HEK293 (cell line): ENCODE measurements around the gene ATP5F1D.

Source experiments
- KLF1 ChIP-seq: fragments of 450-650 bp; formaldehyde crosslinking; IDR thresholded peaks from 2 replicates; pipeline ENCODE4 v1.5.1; 2016; ENCODE audit warnings: missing biosample characterization, missing genetic modification characterization
- SP2 ChIP-seq: fragments of 450-650 bp; formaldehyde crosslinking; IDR thresholded peaks from 2 replicates; pipeline ENCODE4 v1.5.1; 2016; ENCODE audit warnings: missing biosample characterization, missing genetic modification characterization
- ZBTB1 ChIP-seq: fragments of 450-650 bp; formaldehyde crosslinking; IDR thresholded peaks from 2 replicates; pipeline ENCODE4 v1.5.1; 2016; ENCODE audit warnings: missing biosample characterization, missing genetic modification characterization
- ZBTB21 ChIP-seq: fragments of 450-650 bp; formaldehyde crosslinking; IDR thresholded peaks from 2 replicates; pipeline ENCODE4 v1.5.1; 2017; ENCODE audit warnings: missing biosample characterization, missing genetic modification characterization
- ZEB2 ChIP-seq: fragments of 450-650 bp; formaldehyde crosslinking; IDR thresholded peaks from 2 replicates; pipeline ENCODE4 v1.5.1; 2016; ENCODE audit warnings: missing biosample characterization, missing genetic modification characterization
- ZFP41 ChIP-seq: fragments of 450-650 bp; formaldehyde crosslinking; IDR thresholded peaks from 2 replicates; pipeline ENCODE4 v1.5.1; 2016; ENCODE audit warnings: missing biosample characterization, missing genetic modification characterization, borderline replicate concordance
- ZNF138 ChIP-seq: fragments of 450-650 bp; formaldehyde crosslinking; IDR thresholded peaks from 2 replicates; pipeline ENCODE4 v1.5.1; 2016; ENCODE audit warnings: missing biosample characterization, missing genetic modification characterization, borderline replicate concordance
- ZNF221 ChIP-seq: fragments of 450-650 bp; formaldehyde crosslinking; IDR thresholded peaks from 2 replicates; pipeline ENCODE4 v1.5.1; 2017; ENCODE audit warnings: missing biosample characterization, missing genetic modification characterization, borderline replicate concordance
- ZNF23 ChIP-seq: fragments of 450-650 bp; formaldehyde crosslinking; IDR thresholded peaks from 2 replicates; pipeline ENCODE4 v1.5.1; 2016; ENCODE audit warnings: missing biosample characterization, missing genetic modification characterization, borderline replicate concordance
- ZNF24 ChIP-seq: fragments of 450-650 bp; formaldehyde crosslinking; IDR thresholded peaks from 2 replicates; pipeline ENCODE4 v1.5.1; 2016; ENCODE audit warnings: missing biosample characterization, missing genetic modification characterization
- ZNF335 ChIP-seq: fragments of 450-650 bp; formaldehyde crosslinking; conservative IDR thresholded peaks from 2 replicates; pipeline ENCODE4 v1.5.1; 2016; ENCODE audit warnings: missing biosample characterization, missing genetic modification characterization
- ZNF391 ChIP-seq: fragments of 450-650 bp; formaldehyde crosslinking; IDR thresholded peaks from 2 replicates; pipeline ENCODE4 v1.5.1; 2016; ENCODE audit warnings: low read depth, missing biosample characterization, missing genetic modification characterization, borderline replicate concordance
- ZNF510 ChIP-seq: fragments of 450-650 bp; formaldehyde crosslinking; IDR thresholded peaks from 2 replicates; pipeline ENCODE4 v1.5.1; 2018; ENCODE audit warnings: mild to moderate bottlenecking, missing genetic modification characterization, missing biosample characterization; ENCODE audit not compliant: insufficient replicate concordance
- ZNF544 ChIP-seq: fragments of 450-650 bp; formaldehyde crosslinking; IDR thresholded peaks from 2 replicates; pipeline ENCODE4 v1.5.0; 2017; ENCODE audit warnings: missing biosample characterization, missing genetic modification characterization
- ZNF561 ChIP-seq: fragments of 450-650 bp; IDR thresholded peaks from 2 replicates; pipeline ENCODE4 v1.5.1; 2018; ENCODE audit warnings: missing biosample characterization, missing genetic modification characterization, borderline replicate concordance
- ZNF596 ChIP-seq: fragments of 450-650 bp; IDR thresholded peaks from 2 replicates; pipeline ENCODE4 v1.5.0; 2018; ENCODE audit warnings: missing biosample characterization, mild to moderate bottlenecking, missing genetic modification characterization, moderate library complexity
- ZNF621 ChIP-seq: fragments of 450-650 bp; formaldehyde crosslinking; IDR thresholded peaks from 2 replicates; pipeline ENCODE4 v1.5.1; 2017; ENCODE audit warnings: missing biosample characterization, missing genetic modification characterization
- ZNF629 ChIP-seq: fragments of 450-650 bp; formaldehyde crosslinking; IDR thresholded peaks from 2 replicates; pipeline ENCODE4 v1.5.1; 2017; ENCODE audit warnings: missing biosample characterization, missing genetic modification characterization
- ZNF843 ChIP-seq: fragments of 450-650 bp; formaldehyde crosslinking; IDR thresholded peaks from 2 replicates; pipeline ENCODE4 v1.5.1; 2016; ENCODE audit warnings: missing biosample characterization, missing genetic modification characterization
- TF ChIP-seq, protein P1 (sequence below): fragments of 450-650 bp; formaldehyde crosslinking; IDR thresholded peaks from 2 replicates; pipeline ENCODE4 v1.5.1; 2016; ENCODE audit warnings: missing biosample characterization, missing genetic modification characterization, low read depth
- TF ChIP-seq, protein P2 (sequence below): fragments of 450-650 bp; formaldehyde crosslinking; IDR thresholded peaks from 2 replicates; pipeline ENCODE4 v1.5.1; 2017; ENCODE audit warnings: missing biosample characterization, missing genetic modification characterization
- TF ChIP-seq, protein P3 (sequence below): fragments of 450-650 bp; formaldehyde crosslinking; IDR thresholded peaks from 2 replicates; pipeline ENCODE4 v1.5.1; 2016; ENCODE audit warnings: missing biosample characterization, missing genetic modification characterization
- TF ChIP-seq, protein P4 (sequence below): fragments of 450-650 bp; formaldehyde crosslinking; IDR thresholded peaks from 2 replicates; pipeline ENCODE4 v1.5.1; 2016; ENCODE audit warnings: missing biosample characterization, missing genetic modification characterization
- TF ChIP-seq, protein P5 (sequence below): fragments of 450-650 bp; formaldehyde crosslinking; conservative IDR thresholded peaks from 2 replicates; pipeline ENCODE4 v1.5.1; 2016; ENCODE audit warnings: low read depth, missing biosample characterization, missing genetic modification characterization
- TF ChIP-seq, protein P6 (sequence below): fragments of 450-650 bp; formaldehyde crosslinking; IDR thresholded peaks from 2 replicates; pipeline ENCODE4; 2016; ENCODE audit warnings: missing biosample characterization, missing genetic modification characterization

ATP5F1D gene

DNA sequence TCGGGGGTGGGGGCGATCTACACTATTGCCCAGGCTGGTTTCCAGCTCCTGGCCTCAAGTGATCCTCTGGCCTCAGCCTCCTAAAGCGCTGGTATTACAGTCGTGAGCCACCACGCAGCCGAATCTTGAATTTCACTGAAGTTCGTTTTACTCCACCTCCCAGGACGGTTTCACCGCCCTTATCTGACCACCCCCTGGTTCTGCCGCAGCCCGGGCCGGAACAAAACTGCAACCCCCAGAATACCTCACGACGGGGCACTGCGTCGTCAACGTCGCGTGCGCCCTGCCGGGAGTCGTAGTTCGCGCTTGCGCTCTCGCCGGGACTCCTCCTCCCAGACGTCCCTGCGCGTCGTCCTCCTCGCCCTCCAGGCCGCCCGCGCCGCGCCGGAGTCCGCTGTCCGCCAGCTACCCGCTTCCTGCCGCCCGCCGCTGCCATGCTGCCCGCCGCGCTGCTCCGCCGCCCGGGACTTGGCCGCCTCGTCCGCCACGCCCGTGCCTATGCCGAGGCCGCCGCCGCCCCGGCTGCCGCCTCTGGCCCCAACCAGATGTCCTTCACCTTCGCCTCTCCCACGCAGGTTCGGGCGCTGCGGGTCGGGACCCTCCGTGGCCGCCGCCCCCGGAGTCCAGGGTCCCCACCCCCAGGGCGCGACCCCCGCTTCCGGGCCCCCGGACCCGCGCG, at the start of gene ATP5F1D (continued):
- TF ChIP-seq ZNF23 (tag by site-specific recombination) (no peak), ZNF843 (tag by site-specific recombination) (no peak), ZNF335 (peak; percentile 85), ZNF544 (tag by site-specific recombination) (no peak), ZNF561 (tag by site-specific recombination) (no peak), ZNF510 (tag by site-specific recombination) (no peak), ZNF596 (no peak), ZNF221 (no peak), ZNF391 (no peak), SP2 (peak; percentile 65), ZNF629 (tag by site-specific recombination) (peak; percentile 66; the same call in 1 of the 2 replicates), KLF1 (tag by site-specific recombination) (0 out of 2 replicates have a peak, but pooled peaks have one; percentile 23), ZEB2 (tag by site-specific recombination) (peak; percentile 73; the same call in 1 of the 2 replicates), ZNF138 (tag by site-specific recombination) (no peak), ZBTB21 (tag by site-specific recombination) (0 out of 2 replicates have a peak, but pooled peaks have one; percentile 34), ZFP41 (no peak), ZBTB1 (tag by site-specific recombination) (no peak), ZNF24 (tag by site-specific recombination) (no peak), ZNF621 (tag by site-specific recombination) (no peak)
- TF ChIP-seq, protein P1, sequence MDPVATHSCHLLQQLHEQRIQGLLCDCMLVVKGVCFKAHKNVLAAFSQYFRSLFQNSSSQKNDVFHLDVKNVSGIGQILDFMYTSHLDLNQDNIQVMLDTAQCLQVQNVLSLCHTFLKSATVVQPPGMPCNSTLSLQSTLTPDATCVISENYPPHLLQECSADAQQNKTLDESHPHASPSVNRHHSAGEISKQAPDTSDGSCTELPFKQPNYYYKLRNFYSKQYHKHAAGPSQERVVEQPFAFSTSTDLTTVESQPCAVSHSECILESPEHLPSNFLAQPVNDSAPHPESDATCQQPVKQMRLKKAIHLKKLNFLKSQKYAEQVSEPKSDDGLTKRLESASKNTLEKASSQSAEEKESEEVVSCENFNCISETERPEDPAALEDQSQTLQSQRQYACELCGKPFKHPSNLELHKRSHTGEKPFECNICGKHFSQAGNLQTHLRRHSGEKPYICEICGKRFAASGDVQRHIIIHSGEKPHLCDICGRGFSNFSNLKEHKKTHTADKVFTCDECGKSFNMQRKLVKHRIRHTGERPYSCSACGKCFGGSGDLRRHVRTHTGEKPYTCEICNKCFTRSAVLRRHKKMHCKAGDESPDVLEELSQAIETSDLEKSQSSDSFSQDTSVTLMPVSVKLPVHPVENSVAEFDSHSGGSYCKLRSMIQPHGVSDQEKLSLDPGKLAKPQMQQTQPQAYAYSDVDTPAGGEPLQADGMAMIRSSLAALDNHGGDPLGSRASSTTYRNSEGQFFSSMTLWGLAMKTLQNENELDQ: no peak
- TF ChIP-seq, protein P2, sequence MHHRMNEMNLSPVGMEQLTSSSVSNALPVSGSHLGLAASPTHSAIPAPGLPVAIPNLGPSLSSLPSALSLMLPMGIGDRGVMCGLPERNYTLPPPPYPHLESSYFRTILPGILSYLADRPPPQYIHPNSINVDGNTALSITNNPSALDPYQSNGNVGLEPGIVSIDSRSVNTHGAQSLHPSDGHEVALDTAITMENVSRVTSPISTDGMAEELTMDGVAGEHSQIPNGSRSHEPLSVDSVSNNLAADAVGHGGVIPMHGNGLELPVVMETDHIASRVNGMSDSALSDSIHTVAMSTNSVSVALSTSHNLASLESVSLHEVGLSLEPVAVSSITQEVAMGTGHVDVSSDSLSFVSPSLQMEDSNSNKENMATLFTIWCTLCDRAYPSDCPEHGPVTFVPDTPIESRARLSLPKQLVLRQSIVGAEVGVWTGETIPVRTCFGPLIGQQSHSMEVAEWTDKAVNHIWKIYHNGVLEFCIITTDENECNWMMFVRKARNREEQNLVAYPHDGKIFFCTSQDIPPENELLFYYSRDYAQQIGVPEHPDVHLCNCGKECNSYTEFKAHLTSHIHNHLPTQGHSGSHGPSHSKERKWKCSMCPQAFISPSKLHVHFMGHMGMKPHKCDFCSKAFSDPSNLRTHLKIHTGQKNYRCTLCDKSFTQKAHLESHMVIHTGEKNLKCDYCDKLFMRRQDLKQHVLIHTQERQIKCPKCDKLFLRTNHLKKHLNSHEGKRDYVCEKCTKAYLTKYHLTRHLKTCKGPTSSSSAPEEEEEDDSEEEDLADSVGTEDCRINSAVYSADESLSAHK (tag by site-specific recombination): peak; percentile 82
- TF ChIP-seq, protein P3, sequence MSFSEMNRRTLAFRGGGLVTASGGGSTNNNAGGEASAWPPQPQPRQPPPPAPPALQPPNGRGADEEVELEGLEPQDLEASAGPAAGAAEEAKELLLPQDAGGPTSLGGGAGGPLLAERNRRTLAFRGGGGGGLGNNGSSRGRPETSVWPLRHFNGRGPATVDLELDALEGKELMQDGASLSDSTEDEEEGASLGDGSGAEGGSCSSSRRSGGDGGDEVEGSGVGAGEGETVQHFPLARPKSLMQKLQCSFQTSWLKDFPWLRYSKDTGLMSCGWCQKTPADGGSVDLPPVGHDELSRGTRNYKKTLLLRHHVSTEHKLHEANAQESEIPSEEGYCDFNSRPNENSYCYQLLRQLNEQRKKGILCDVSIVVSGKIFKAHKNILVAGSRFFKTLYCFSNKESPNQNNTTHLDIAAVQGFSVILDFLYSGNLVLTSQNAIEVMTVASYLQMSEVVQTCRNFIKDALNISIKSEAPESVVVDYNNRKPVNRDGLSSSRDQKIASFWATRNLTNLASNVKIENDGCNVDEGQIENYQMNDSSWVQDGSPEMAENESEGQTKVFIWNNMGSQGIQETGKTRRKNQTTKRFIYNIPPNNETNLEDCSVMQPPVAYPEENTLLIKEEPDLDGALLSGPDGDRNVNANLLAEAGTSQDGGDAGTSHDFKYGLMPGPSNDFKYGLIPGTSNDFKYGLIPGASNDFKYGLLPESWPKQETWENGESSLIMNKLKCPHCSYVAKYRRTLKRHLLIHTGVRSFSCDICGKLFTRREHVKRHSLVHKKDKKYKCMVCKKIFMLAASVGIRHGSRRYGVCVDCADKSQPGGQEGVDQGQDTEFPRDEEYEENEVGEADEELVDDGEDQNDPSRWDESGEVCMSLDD (tag by site-specific recombination): 0 out of 2 replicates have a peak, but pooled peaks have one; percentile 36
- TF ChIP-seq, protein P4, sequence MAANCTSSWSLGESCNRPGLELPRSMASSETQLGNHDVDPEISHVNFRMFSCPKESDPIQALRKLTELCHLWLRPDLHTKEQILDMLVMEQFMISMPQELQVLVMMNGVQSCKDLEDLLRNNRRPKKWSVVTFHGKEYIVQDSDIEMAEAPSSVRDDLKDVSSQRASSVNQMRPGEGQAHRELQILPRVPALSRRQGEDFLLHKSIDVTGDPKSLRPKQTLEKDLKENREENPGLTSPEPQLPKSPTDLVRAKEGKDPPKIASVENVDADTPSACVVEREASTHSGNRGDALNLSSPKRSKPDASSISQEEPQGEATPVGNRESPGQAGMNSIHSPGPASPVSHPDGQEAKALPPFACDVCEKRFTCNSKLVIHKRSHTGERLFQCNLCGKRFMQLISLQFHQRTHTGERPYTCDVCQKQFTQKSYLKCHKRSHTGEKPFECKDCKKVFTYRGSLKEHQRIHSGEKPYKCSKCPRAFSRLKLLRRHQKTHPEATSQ (tag by site-specific recombination): no peak
- TF ChIP-seq, protein P5, sequence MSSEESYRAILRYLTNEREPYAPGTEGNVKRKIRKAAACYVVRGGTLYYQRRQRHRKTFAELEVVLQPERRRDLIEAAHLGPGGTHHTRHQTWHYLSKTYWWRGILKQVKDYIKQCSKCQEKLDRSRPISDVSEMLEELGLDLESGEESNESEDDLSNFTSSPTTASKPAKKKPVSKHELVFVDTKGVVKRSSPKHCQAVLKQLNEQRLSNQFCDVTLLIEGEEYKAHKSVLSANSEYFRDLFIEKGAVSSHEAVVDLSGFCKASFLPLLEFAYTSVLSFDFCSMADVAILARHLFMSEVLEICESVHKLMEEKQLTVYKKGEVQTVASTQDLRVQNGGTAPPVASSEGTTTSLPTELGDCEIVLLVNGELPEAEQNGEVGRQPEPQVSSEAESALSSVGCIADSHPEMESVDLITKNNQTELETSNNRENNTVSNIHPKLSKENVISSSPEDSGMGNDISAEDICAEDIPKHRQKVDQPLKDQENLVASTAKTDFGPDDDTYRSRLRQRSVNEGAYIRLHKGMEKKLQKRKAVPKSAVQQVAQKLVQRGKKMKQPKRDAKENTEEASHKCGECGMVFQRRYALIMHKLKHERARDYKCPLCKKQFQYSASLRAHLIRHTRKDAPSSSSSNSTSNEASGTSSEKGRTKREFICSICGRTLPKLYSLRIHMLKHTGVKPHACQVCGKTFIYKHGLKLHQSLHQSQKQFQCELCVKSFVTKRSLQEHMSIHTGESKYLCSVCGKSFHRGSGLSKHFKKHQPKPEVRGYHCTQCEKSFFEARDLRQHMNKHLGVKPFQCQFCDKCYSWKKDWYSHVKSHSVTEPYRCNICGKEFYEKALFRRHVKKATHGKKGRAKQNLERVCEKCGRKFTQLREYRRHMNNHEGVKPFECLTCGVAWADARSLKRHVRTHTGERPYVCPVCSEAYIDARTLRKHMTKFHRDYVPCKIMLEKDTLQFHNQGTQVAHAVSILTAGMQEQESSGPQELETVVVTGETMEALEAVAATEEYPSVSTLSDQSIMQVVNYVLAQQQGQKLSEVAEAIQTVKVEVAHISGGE: no peak; the same call in none of the 2 replicates
- TF ChIP-seq, protein P6, sequence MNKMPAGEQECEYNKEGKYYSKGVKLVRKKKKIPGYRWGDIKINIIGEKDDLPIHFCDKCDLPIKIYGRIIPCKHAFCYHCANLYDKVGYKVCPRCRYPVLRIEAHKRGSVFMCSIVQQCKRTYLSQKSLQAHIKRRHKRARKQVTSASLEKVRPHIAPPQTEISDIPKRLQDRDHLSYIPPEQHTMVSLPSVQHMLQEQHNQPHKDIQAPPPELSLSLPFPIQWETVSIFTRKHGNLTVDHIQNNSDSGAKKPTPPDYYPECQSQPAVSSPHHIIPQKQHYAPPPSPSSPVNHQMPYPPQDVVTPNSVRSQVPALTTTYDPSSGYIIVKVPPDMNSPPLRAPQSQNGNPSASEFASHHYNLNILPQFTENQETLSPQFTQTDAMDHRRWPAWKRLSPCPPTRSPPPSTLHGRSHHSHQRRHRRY (tag by site-specific recombination): no peak
